ENCODE results near the gene HDAC1. TPM values are rescaled to one million over a fixed set of nuclear protein-coding genes. Genes with fewer than 3 reads are reported as not detected.

HDAC1 gene
- total and polyA plus RNA-seq, 4 donors = 32.1 to 58.1 (median 45.2) TPM

DNA sequence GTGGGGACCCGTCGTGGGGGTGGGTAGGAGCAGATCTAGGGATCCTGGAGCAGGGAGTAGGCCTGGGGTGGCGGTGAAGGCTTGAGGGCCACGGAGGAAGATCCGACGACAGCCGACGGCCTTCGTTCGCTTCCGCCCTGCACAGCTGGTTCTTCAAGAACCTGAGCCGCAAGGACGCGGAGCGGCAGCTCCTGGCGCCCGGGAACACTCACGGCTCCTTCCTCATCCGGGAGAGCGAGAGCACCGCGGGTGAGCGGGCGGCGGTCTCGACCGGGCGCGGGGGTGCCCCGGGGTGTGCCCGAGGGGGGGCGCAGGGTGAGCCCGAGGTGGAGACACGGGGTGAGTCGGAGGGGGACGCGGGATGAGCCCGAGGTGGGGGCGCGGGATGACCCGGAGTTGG, 16.5 kb upstream of the HDAC1 start:
- no peaks in the 10 kb centered on the region for H3K36me3 ChIP-seq (ENCODE audit: control insufficient read depth in 4 of 4, insufficient read depth in 3 of 4, low read depth in 1 of 4, low read length in 3 of 4)
- DNase-seq (ENCODE audit: low spot score) = no peak

More for the DNA sequence above, 16.5 kb upstream of the HDAC1 start:
- Histone ChIP-seq H3K27ac (ENCODE audit: low read depth in 1 of 2, low read length in 2 of 2) (no peak overlapping the region), H3K27me3 (ENCODE audit: control insufficient read depth in 4 of 4, insufficient read depth in 4 of 4, low read length in 3 of 4) (no peaks in the 10 kb centered on the region), H3K9me3 (ENCODE audit: control insufficient read depth in 4 of 4, low read length in 3 of 4) (no peaks in the 10 kb centered on the region), H3K4me1 (ENCODE audit: control insufficient read depth in 4 of 4, insufficient read depth in 4 of 4, low read length in 3 of 4) (peaks cover 0 to 3% (median 0%) of the 10 kb centered on the region in 4 donors), H3K9ac (ENCODE audit: low read depth in 1 of 2, low read length in 2 of 2) (no peak overlapping the region), H3K4me3 (ENCODE audit: low read depth in 1 of 3, low read length in 3 of 3) (no peak overlapping the region)
- TF ChIP-seq JUND (IDR thresholded peaks at IDR 0.05) (no peak), SP1 (IDR thresholded peaks at IDR 0.05) (no peak), FOXA2 (IDR thresholded peaks at IDR 0.05) (no peak), HNF4G (IDR thresholded peaks at IDR 0.05) (no peak), TAF1 (conservative IDR thresholded peaks at IDR 0.05) (no peak), FOXA1 (IDR thresholded peaks at IDR 0.05) (no peak), RAD21 (IDR thresholded peaks at IDR 0.05) (no peak), YY1 (IDR thresholded peaks at IDR 0.05) (no peak), GABPA (IDR thresholded peaks at IDR 0.05 in 1 of 2, conservative IDR thresholded peaks at IDR 0.05 in 1 of 2) (no peak), RXRA (IDR thresholded peaks at IDR 0.05) (no peak), HNF4A (conservative IDR thresholded peaks at IDR 0.05) (no peak), EGR1 (IDR thresholded peaks at IDR 0.05; ENCODE audit: low read depth in 2 of 2) (no peak), NR2F2 (IDR thresholded peaks at IDR 0.05) (no peak)
- TF ChIP-seq, protein P1, sequence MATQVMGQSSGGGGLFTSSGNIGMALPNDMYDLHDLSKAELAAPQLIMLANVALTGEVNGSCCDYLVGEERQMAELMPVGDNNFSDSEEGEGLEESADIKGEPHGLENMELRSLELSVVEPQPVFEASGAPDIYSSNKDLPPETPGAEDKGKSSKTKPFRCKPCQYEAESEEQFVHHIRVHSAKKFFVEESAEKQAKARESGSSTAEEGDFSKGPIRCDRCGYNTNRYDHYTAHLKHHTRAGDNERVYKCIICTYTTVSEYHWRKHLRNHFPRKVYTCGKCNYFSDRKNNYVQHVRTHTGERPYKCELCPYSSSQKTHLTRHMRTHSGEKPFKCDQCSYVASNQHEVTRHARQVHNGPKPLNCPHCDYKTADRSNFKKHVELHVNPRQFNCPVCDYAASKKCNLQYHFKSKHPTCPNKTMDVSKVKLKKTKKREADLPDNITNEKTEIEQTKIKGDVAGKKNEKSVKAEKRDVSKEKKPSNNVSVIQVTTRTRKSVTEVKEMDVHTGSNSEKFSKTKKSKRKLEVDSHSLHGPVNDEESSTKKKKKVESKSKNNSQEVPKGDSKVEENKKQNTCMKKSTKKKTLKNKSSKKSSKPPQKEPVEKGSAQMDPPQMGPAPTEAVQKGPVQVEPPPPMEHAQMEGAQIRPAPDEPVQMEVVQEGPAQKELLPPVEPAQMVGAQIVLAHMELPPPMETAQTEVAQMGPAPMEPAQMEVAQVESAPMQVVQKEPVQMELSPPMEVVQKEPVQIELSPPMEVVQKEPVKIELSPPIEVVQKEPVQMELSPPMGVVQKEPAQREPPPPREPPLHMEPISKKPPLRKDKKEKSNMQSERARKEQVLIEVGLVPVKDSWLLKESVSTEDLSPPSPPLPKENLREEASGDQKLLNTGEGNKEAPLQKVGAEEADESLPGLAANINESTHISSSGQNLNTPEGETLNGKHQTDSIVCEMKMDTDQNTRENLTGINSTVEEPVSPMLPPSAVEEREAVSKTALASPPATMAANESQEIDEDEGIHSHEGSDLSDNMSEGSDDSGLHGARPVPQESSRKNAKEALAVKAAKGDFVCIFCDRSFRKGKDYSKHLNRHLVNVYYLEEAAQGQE (IDR thresholded peaks at IDR 0.05) = no peak
- TF ChIP-seq, protein P2, sequence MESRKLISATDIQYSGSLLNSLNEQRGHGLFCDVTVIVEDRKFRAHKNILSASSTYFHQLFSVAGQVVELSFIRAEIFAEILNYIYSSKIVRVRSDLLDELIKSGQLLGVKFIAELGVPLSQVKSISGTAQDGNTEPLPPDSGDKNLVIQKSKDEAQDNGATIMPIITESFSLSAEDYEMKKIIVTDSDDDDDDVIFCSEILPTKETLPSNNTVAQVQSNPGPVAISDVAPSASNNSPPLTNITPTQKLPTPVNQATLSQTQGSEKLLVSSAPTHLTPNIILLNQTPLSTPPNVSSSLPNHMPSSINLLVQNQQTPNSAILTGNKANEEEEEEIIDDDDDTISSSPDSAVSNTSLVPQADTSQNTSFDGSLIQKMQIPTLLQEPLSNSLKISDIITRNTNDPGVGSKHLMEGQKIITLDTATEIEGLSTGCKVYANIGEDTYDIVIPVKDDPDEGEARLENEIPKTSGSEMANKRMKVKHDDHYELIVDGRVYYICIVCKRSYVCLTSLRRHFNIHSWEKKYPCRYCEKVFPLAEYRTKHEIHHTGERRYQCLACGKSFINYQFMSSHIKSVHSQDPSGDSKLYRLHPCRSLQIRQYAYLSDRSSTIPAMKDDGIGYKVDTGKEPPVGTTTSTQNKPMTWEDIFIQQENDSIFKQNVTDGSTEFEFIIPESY (IDR thresholded peaks at IDR 0.05) = no peak
- TF ChIP-seq, protein P3, sequence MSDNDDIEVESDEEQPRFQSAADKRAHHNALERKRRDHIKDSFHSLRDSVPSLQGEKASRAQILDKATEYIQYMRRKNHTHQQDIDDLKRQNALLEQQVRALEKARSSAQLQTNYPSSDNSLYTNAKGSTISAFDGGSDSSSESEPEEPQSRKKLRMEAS (IDR thresholded peaks at IDR 0.05) = no peak
- TF ChIP-seq, protein P4, sequence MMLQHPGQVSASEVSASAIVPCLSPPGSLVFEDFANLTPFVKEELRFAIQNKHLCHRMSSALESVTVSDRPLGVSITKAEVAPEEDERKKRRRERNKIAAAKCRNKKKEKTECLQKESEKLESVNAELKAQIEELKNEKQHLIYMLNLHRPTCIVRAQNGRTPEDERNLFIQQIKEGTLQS (IDR thresholded peaks at IDR 0.05) = no peak
- TF ChIP-seq, protein P5, sequence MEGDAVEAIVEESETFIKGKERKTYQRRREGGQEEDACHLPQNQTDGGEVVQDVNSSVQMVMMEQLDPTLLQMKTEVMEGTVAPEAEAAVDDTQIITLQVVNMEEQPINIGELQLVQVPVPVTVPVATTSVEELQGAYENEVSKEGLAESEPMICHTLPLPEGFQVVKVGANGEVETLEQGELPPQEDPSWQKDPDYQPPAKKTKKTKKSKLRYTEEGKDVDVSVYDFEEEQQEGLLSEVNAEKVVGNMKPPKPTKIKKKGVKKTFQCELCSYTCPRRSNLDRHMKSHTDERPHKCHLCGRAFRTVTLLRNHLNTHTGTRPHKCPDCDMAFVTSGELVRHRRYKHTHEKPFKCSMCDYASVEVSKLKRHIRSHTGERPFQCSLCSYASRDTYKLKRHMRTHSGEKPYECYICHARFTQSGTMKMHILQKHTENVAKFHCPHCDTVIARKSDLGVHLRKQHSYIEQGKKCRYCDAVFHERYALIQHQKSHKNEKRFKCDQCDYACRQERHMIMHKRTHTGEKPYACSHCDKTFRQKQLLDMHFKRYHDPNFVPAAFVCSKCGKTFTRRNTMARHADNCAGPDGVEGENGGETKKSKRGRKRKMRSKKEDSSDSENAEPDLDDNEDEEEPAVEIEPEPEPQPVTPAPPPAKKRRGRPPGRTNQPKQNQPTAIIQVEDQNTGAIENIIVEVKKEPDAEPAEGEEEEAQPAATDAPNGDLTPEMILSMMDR (IDR thresholded peaks at IDR 0.05; ENCODE audit: low read depth, low read length, missing input control) = no peak
- 25% methylated on average over 41 of the region's 41 CpGs for WGBS

Data from liver (tissue), 9 donors.